NCI-H2227 (cell line): Measurements from ENCODE around the gene OXLD1.
A peak's percentile ranks its signal among the peaks of the same experiment; 100 is the strongest.

Source experiments
- DNase-seq: peaks from one replicate; lab custom pipeline; 2025; ENCODE audit not compliant: unreplicated experiment; lab: John Stamatoyannopoulos, UW

The OXLD1 gene

GRCh38 chr17:81666342-81667191 is at the start of gene OXLD1, which contains the start of gene CCDC137:
Gene OXLD1 (minus strand): TSS chr17:81666605. CDS start chr17:81666577, 28 bp downstream.
Gene CCDC137 (plus strand): TSS chr17:81666737. CDS start chr17:81666767, 30 bp downstream.
- DNase-seq: peak; percentile 98

DNA sequence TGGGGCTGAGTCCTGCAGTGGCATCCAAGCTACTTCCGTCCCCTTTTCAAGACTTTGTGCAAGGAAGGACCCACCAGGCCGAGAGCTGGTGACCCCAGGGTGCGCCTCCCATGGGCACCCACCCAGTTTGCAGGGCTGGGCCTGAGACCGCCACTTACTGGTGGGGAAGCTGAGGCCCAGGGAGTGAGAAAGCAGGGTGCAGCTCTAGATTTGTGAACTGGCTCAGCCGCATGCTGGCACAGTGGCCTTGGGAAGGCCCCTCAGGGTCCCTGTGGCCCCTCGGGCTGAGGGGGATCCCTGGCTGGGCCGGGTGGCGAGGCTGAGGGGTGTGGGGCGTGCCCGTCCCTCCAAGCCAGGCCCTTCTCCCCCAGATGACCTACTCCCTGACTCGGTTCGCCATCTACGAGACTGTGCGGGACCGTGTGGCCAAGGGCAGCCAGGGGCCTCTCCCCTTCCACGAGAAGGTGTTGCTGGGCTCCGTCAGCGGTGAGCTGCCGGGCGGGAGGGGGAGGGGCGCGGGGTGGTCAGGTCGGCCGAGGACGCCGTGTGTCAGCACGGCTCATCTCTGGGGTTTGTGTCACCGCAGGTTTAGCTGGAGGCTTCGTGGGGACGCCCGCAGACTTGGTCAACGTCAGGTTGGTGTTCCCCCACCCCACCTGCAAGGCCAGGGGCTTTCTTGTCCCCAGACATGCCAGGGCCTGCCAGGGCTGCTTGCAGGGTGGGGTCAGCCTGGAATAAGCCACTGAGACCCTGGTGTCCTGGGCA is 48.9 kb upstream of the OXLD1 start:
- no peak for DNase-seq

- no peak for DNase-seq
These were observed 48.2 kb upstream of the OXLD1 start for GRCh38 chr17:81714412-81715106.

DNA sequence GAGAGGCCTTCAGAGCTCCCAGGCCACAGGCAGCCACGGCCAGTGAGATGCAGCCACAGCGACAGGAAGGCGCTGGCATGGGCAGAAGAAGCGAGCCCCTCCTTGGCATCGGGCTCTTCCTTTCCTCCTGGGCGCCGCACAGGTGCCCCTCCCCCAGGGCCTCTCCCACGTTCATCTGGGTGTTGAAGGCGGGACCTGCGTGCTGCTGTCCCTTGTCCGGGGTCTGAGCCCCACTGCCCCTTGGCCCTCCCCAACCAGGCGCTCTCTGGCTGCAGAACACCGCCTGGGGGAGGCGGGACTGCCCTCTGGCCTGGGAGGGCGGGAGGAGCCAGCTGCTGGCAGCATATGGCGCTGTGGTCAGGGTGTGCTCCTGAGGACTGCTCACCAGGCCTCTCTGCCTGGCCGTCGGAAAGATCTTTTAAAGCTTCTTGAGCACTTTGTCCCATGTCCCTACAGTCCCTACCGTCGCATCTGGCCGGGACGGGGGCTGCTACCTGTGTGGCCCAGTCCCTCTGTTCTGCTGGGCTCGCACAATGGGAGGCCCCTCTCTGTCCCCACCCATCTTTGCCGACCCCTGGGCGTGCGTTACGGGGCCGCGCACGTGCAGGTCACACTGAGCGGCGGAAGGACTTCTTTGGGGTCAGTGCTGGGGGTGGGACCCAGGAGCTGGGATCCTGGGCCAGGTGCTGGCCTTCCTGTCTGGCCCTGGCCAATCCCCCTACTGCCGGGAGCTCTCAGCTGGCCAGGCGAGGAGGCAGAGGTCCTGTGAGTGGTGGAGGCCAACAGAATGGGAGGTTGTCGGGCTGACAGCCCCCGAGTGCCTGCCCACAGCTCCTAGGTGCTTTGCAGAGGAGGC is 47.4 kb upstream of the OXLD1 start:
- DNase-seq: peak; percentile 60

- no peak for DNase-seq
These were observed 46.7 kb upstream of the OXLD1 start for GRCh38 chr17:81713004-81713555.

DNA sequence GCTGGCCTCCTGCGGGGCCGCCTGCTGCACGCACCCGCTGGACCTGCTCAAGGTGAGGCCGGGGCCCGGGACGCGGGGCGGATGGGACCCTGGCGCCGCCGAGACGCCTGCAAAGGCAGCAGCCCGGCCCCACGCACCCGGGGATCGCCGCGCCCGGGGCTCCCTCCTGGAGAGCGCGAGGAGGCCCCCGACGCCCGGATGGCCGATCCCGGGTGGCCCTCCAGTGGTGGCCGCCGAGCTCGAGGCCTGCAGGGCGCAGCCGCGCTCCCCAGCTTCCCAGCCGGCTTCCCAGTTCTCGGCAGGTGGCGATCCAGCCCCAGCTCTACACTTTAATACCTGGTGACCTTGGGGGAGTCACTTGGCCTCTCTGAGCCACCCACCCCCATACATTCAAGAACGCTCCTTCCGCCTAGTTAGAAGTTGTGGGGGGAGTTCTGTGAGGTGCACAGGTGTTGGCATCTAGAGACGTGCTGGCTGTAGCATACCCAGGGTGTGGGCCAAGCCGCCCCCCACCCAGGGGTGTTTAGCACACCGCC is 46.1 kb upstream of the OXLD1 start:
- DNase-seq: peak; percentile 59

GRCh38 chr17:81711814-81712467 is 45.5 kb upstream of the OXLD1 start, which contains the start of gene SLC25A10:
Gene SLC25A10 (plus strand): TSS chr17:81712284. CDS start chr17:81712427, 143 bp downstream.
- peak; percentile 91 for DNase-seq

DNA sequence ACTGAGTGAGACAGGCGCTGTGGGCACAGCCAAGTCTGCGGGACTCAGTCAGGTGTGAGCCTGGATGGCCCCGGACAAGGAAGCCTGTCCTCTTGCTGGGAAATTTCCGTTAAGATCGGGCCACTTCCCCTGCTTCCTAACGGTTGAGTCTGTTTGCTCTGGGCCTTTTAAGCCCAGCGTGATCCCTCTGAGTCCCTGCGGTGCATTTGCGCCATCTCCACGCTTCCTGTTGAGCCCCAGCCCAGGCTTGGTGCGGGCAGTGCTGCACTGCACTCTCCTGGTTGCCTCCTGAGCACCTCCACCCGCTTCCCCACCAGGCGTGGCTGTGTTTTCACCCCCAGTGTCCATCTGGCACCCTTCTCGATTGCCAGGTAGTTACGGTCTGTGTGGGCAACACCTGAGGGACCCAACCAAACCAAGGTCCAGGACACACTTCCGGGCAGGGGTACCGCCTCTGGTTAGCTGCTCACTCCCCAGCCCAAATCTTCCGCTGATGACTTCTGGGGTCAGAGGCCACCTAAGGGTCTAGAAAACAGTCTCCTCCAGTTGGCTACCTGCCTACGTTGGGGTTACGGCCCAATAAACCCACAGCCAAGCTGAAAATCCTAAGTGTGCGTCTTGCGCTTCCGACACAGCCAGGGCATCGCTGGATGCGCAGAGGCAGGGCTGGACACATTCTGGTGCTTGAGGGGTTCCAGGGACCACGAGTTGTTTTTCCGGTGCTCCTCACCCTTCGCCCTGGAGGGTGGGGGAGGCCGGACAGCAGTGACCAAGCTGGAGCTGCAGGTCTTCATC is 44.3 kb upstream of the OXLD1 start:
- peak; percentile 24 for DNase-seq

DNA sequence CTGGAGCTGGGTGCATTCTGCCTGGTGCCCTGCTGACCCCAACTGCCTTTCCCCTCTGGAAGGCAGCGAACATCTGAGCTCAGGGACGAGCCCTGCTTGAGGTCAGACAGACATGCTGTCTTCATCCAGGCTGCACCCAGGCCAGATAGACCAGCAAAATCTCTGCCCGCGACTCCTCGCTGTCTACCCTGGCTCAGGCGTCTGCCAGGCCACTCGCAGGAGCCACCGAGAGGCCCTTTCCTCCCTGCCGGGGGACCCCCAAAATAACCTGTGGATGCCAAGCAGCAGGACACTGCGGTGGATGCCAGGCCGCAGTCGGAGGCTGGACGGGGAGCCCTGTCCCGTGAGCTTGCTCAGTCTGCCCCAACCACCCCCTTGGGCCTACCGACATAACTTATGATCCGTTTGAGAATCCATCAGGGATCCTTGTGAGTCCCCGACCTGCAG is 42.4 kb upstream of the OXLD1 start:
- no peak for DNase-seq

DNA sequence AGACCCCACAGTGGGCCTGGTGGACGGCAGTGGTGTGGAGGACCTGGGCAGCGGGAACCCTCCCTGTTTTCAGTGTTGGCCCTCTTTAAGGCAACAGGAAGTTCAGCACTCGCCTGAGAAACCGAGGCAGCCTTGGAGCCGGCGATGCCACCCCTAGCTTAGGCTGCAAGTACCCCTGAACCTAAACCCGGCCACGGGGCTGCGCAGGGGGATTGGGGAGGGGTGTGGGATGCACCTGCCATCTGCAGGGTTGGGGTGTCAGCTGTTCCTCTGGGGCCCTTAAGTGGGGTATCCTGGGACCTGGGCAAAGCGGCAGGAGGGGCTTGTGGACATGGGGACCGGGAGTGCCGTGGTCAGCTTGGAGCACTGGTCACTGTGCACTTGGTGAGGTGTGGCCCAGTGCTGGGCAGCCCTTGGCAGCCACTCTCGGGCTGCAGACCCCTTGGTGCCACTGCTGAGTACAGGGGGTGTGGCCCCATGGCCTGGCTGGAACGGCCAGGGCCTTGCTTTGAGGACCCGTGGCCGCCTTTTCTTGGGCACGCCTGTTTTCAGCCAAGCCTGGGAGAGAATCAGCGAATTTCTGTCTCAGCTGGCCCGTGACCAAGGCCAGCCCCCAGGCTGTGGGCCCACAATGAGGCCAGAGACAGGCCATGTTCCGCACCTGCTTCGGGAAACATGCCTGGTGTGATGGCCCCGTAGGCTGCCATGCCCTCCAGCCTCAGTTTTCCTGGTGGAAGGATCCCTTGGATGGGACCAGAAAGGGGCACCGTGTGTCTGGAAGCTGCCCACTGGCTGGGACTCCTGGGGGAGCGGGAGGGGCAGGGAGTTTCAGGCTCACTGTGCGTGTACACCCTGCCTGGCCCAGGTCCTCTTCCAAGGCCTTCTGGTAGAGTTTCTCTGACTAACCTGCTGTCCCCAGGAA is 41.6 kb upstream of the OXLD1 start:
- no peak for DNase-seq

- DNase-seq: no peak
These were observed 40.6 kb upstream of the OXLD1 start for GRCh38 chr17:81706757-81707624.

DNA sequence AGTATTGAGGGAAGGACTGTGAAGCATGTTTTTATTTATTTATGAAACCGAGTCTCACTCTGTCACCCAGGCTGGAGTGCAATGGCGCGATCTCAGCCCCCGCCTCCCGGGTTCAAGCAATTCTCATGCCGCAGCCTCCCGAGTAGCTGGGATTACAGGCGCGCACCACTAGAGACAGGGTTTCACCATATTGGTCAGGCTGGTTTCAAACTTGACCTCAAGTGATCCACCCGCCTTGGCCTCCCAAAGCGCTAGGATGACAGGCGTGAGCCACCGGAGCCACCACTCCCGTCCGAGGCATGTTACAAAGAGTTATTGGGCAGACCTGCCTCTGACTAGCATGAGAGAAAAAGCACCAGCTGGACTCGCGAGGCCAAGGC is 39.8 kb upstream of the OXLD1 start:
- DNase-seq: no peak

- DNase-seq: no peak
These were observed 39.3 kb upstream of the OXLD1 start for GRCh38 chr17:81705518-81706231.

- DNase-seq: no peak
These were observed 37.6 kb upstream of the OXLD1 start for GRCh38 chr17:81703747-81704654.
